LoVo (cell line): ENCODE measurements around the gene ZBTB18.
"Not testable (repeated sequence)": the region's sequence is repeated elsewhere in the genome, so short reads cannot be mapped to it uniquely, and the experiment has no call there.

Source experiments
- DNase-seq: peaks from one replicate; pipeline ENCODE4 v3.0.0-alpha.2; 2016; ENCODE audit warnings: low spot score

ZBTB18 gene

GRCh38 chr1:244041466-244042120 lies 9.5 kb upstream of the ZBTB18 start:
- DNase-seq, result no peak

- DNase-seq, result no peak
These were observed 8.8 kb upstream of the ZBTB18 start for GRCh38 chr1:244042293-244042692.

DNA sequence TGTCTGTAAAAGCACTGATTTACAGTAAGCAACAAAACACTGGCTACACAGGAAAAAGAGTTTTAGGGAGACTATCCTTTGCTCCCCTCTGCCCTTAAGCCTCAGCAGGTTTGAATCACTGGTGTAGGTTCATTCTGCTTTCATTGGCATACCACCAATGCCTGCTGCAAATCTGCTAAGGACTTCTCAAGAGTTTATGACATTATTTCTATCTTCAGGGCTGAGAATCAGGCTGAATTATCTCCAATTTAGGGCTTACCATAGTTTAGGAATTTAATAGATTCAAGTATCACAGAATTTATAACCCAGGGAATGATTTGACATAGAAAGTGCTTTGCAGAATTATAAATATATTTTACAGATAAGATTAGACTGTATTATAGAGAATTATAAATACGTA lies 6.7 kb upstream of the ZBTB18 start:
- no peak for DNase-seq

DNA sequence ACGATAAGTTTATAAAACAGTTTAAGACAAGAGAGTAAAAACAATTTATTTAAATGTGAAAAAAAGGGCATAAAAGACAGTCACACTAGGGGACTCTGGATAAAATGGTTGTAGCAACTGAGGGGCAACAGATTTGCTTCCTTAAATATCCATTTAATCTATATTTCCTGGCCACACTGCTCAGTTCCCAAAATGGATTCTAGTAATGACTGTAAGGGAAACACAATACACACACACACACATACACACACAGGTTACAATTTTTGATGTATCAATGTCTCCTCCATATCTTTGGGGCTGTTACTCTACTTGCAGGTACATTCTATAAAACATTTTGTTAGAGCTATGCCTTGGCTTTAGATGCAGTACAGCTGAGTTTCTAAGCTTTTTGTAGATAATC lies 4.8 kb upstream of the ZBTB18 start:
- DNase-seq, result not testable (repeated sequence)

- no peak for DNase-seq
These were observed 4.0 kb upstream of the ZBTB18 start for GRCh38 chr1:244046907-244047611.

DNA sequence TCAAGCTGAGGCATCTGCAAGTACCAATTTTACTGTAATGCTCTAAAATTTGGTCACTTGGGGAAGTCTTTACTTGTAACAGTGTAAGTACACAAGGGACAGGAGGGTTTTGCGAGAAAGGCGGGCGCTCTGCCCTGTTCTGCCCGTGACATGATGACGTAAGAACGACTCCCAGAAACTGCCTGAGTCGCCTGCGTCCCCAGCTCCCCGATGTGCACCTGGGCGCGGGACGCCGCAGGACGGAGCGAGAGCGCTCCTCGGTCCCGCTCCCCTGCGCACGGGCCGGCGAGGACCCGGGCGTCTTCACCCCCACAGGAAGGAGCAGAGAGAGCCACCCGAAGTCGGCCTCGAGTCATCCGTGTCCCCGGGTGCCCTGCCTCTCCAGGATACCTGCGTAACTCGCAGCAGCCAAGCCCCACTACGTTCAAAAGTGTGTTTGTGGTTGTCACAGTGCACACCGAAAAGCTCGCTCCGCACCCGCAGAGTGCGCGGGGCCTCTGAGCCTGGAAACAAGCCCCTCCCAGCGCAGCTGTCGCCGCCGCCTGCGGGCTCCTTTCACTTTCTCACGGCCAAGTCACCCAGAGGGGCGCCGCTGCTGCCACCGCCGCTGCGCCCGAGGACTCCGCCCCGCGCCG lies 3.3 kb upstream of the ZBTB18 start:
- DNase-seq, result peak; percentile 36

GRCh38 chr1:244048256-244049161 lies 2.6 kb upstream of the ZBTB18 start:
- peak; percentile 95 for DNase-seq

- DNase-seq, result no peak
These were observed 1.7 kb upstream of the ZBTB18 start for GRCh38 chr1:244049162-244050013.

DNA sequence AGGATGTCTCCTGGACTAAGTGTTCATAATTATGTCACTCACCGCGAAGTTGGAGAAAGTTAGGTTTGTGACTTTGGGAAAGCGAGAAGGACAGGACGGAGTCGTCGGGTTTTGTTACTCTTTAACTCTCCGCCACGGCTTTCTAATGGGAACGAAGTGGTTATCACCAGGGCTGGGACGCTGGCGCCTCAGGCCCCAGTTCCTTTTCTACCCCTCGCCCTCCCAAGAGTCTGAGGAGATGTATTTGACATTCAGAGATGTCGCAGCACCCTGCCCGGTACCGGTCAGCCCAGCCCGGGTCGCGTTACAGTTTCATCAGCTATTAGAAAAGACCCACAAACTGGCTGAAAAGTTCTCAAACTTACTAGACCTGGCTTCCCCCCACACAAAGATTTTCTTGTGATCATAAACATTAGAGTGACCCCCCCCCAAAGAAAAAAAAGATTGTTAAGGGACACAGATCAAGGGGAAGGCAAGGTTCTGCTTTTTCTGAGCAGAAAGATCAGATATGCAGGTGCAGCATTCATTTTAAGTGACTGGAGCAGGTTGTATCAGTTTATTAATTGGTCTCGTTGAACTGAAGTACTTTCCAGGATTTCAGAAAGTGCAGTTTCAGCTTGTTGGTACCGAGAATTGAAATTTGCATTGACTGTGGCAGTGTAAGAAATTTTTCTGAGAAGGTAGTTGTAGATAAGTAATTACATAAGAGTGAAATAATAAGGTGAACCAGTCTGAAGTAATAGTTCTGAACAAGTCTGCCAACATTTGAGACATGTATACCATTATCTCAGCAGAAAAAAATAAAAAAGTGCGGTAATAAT lies 859 bp upstream of the ZBTB18 start:
- DNase-seq, result no peak

DNA sequence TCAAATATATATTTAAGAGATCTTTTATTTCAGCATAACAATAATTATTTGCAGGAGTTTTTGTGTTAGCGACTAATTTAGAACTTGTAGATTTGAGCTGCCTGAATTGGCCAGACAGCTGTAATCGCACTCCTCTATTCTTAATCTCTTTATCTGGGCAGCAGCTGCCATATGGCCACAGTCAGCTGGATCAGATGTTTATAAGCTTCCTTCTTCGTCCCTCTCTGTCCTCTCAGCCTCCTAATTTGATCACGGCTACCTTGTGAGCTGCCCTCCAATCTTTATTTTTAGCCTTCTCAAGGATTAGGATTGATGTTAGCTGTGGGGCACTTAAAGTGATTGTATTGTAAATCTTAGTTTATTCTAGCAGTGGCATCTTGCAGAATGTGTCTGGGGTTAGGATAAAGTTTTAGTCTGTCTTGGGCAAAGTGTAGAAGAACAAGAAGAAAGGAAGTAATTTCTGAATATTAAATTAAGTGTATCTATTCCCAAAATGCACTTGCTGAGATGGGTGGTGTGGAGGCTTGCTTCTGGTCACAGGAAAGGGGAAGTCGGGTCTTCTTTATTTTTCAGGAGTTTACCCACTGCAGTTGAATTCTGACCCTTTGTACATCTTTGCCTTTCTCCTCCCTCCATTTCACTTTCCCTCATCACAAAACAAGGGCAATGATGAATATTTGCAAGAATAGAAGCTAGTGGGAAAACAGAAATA lies 1.1 kb downstream of the ZBTB18 start:
- no peak for DNase-seq

DNA sequence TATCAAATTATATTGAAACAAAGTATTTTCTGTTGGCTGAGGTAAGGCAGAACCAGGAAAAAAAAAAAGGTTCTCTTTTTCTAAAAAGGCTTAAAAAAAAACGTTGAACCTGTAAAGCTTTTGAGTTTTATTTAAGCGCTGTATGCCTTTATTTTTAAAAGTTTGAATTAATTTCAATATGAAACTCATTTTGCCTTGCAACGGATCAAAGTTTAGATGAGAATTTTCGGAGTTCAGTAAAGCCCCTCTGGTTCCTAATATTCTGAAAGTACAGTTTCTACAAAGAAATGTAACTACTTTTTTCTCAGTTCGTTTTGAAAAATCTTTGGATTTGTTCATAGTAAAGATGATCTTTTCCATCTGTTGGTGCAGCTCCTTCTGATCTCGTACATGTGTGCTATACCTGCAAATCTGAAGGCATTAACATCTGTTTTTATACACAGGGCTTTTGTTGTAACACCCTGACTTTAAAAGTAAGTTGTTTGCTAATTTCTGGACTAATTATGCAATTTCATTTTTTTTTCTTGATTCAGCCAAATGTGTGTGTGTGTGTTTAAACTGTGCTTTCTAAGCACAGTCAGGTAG lies 1.7 kb downstream of the ZBTB18 start:
- DNase-seq, result no peak

DNA sequence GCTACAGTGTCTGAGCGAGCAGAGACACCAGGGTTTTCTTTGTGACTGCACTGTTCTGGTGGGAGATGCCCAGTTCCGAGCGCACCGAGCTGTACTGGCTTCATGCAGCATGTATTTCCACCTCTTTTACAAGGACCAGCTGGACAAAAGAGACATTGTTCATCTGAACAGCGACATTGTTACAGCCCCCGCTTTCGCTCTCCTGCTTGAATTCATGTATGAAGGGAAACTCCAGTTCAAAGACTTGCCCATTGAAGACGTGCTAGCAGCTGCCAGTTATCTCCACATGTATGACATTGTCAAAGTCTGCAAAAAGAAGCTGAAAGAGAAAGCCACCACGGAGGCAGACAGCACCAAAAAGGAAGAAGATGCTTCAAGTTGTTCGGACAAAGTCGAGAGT lies 2.7 kb downstream of the ZBTB18 start:
- DNase-seq, result no peak

DNA sequence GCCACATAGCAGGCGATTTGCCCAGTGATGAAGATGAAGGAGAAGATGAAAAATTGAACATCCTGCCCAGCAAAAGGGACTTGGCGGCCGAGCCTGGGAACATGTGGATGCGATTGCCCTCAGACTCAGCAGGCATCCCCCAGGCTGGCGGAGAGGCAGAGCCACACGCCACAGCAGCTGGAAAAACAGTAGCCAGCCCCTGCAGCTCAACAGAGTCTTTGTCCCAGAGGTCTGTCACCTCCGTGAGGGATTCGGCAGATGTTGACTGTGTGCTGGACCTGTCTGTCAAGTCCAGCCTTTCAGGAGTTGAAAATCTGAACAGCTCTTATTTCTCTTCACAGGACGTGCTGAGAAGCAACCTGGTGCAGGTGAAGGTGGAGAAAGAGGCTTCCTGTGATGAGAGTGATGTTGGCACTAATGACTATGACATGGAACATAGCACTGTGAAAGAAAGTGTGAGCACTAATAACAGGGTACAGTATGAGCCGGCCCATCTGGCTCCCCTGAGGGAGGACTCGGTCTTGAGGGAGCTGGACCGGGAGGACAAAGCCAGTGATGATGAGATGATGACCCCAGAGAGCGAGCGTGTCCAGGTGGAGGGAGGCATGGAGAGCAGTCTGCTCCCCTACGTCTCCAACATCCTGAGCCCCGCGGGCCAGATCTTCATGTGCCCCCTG lies 3.3 kb downstream of the ZBTB18 start:
- DNase-seq, result no peak

GRCh38 chr1:244054924-244055263 lies 3.8 kb downstream of the ZBTB18 start:
- DNase-seq, result no peak

DNA sequence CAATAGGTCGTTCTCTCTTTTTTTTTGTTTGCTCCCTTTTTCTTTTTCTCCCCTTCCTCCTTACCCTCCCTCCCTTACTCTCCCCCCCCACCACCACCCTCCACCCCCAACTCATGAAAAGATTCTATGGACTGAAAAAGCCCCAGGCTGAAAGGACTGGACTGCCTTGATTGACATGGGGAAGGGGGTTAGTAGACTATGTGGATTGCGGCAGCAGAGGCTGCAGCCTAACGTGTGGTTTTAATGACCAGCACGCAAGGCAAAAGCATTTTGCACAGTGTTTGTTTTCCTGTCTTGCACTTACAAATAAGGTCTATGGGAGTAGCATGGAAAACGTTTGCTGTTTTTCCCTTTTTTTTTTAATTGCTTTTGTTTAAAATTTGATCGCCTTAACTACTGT lies 5.5 kb downstream of the ZBTB18 start:
- DNase-seq, result no peak

DNA sequence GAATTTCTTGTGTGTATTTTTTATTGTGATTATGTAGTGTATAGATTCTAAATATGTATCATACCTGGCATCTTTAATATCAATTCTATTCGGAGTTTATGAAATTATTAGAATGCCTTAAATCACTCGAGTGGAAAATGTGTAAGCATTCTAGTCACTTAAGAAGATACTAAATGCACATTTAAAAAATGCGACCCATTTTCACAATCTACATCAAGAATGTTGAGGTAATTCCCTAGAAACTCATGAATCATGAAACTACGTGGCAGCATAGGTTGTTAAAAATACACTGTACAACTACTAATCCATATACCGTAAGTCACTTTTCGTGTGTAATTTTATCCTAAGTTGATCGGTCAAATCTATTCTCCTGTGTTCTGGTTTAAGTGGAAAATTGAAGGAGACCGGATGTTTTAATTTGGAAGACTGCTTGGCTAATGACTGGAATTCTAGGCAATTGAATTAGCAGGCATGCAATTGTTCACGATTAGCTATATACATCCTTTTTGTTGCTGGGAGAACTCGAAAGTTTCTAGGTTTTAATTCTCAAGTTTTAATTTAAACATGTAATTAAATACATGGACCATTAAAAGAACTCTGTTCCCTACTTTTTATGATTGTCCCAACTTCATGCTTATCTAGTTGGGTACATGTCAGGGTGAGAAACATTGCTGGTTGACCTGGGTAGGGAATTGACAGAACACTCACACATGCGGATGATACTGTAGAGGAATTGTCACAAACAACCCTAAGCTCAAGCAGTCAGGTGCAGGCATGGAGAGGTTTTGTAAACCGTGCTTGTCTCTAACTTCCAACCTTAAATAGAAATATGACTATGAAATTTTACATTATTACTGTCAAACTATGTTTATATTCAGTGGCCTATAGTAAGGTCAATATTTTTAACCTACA lies 6.6 kb downstream of the ZBTB18 start:
- no peak for DNase-seq

DNA sequence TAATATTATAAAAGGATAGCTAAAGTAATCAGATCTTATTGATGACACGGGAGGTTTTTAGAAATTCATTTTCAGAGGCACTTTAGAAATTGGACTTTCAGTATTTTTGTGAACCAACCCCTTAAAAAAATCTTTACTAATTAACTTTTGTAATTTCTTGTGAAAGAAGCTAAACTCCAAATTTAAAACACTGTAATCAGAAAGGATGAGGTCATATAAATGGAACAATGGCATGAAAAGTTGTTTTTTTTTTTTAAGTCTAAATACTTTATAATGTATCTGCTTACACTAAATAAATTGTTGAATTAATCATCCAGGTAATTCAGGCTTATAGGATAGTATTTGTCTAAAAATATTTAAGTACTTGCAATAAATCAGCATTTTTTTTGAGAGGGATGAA lies 9.0 kb downstream of the ZBTB18 start:
- DNase-seq, result no peak

DNA sequence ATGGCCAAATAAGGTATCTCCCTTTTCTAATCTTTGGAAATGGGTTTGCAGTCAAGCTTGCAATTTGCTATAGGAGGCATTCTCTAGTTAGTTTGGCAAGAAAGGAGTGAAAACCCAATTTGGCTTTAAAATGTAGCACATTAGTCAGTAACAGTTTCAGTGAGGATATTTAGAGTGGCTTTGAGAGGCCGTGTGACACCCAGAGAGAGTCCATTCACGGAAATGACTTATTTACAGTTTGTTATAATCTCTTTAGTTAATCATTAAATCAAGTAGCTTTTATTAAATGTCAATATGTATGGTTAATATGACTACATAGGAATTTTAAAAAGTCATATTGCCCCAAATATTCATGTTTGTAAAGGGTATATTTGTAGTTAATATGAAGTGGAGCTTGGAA lies 9.6 kb downstream of the ZBTB18 start:
- DNase-seq, result no peak
